Pancreas (tissue), 10 donors: Measurements from ENCODE around the gene WDFY4. TPM values are rescaled to one million over a fixed set of nuclear protein-coding genes. Genes with fewer than 3 reads are reported as not detected.

Experiments used
- ATAC-seq, 4 donors: fragments of 200-7000 bp; cut with Tn5 transposase; one replicate each; pipeline versions ENCODE4 v1.8.0 to v1.9.1; 2020; ENCODE audit warnings: mild to moderate bottlenecking in 4 of 4, moderate library complexity in 4 of 4
- DNase-seq, 6 donors: peaks; one replicate each; pipeline ENCODE4 v3.0.0-alpha.2; 2020
- FAIRE-seq: peaks from 2 replicates; lab custom pipeline; 2012; peaks lifted over from hg19 to GRCh38; lab: Jason Lieb, UNC
- H3K27ac ChIP-seq, 4 donors: fragments of 200-600 bp; sonication (generic); 1 replicate in 3 of 4; 2 replicates in 1 of 4; pipeline versions ENCODE4 v1.5.0 to v1.8.0; 2020
- H3K27me3 ChIP-seq, 4 donors: fragments of 200-600 bp; one replicate each; pipeline ENCODE4 v1.8.0; 2021
- H3K36me3 ChIP-seq, 3 donors: fragments of 200-600 bp; sonication (generic) in 1 of 3; one replicate each; pipeline versions ENCODE4 v1.5.0 to v1.8.0; 2020 to 2021
- H3K4me1 ChIP-seq, 3 donors: fragments of 200-600 bp; one replicate each; pipeline ENCODE4 v1.8.0; 2021
- H3K4me3 ChIP-seq, 4 donors: fragments of 200-600 bp; sonication (generic) in 2 of 4; one replicate each; pipeline versions ENCODE4 v1.5.0 to v1.8.0; 2020 to 2021
- H3K9me3 ChIP-seq, 4 donors: fragments of 200-600 bp; one replicate each; pipeline ENCODE4 v1.8.0; 2021
- CTCF ChIP-seq, 4 donors: fragments of 200-600 bp; sonication (generic) in 3 of 4; IDR thresholded peaks; one replicate each; pipeline versions ENCODE4 v1.5.0 to v1.8.0; 2021; ENCODE audit warnings: antibody characterized with exemption in 4 of 4
- WGBS, 2 donors: extraction: QIAGEN DNeasy Blood & Tissue Kit; methylation state at CpG; one replicate each; pipeline ENCODE4 v1.1.7; 2013; 5-methylcytosine and 5-hydroxymethylcytosine counted together
- intact Hi-C, 3 donors: fragments of 100-400 bp; cut with DNase I; formaldehyde crosslinking; loops; one replicate each; pipeline versions ENCODE4 v1.11.1 to v1.14.2; 2022
- polyA plus RNA-seq, 2 donors: library from polyadenylated mRNA; stranded (reverse); fragments of 200-250 nt; gene quantifications; one replicate each; pipeline ENCODE4 v1.2.3, GENCODE V29; 2013
- total RNA-seq, 6 donors: library from RNA; stranded (reverse); fragmentation: NEBNext Ultra II Directional in 4 of 6; extraction: Animal tissue kit (Norgen Biotek cat#: 25700) in 4 of 6; gene quantifications; one replicate each; pipeline versions ENCODE4 v1.2.1 to v1.2.4, GENCODE V29; 2021 to 2023
- donor health status: healthy with polysubstance abuse.
- donor health status: DM: no; HTN: no; CAD: no; lungs with moderate emphysema.
- donor health status: DM: no; HTN: no; CAD: no.
- donor health status: control.
- donor health status: control.
- donor health status: Bipolar disorder and iron deficiency.
- donor health status: DM: yes; HTN: yes; CAD: no.
- donor health status: DM: no; HTN: no; CAD: no.
- donor health status: DM: no; HTN: no; CAD: no.
- donor health status: DM: yes; HTN: yes; CAD: no.

WDFY4 gene
- total and polyA plus RNA-seq, 8 donors: 0.14 to 8.4 (median 0.72) TPM

- FAIRE-seq (no peak), DNase-seq (no peak), ATAC-seq (no peak)
- TF ChIP-seq CTCF (IDR thresholded peaks at IDR 0.05): no peak
- Histone ChIP-seq H3K27me3 (no peaks in the 10 kb centered on the region), H3K36me3 (no peaks in the 10 kb centered on the region), H3K4me3 (no peak overlapping the region), H3K4me1 (no peaks in the 10 kb centered on the region), H3K27ac (no peak overlapping the region), H3K9me3 (no peaks in the 10 kb centered on the region)
- WGBS, 2 donors: 77 to 82% methylated on average over 6 of the region's 6 CpGs
- intact Hi-C loops: no loop called here
Observed at GRCh38 chr10:48894911-48895802, 210.5 kb downstream of the WDFY4 start.

GRCh38 chr10:48895803-48896195 is 211.1 kb downstream of the WDFY4 start:
- ATAC-seq: no peak

GRCh38 chr10:48896756-48897440 is 212.2 kb downstream of the WDFY4 start:
- no peak overlapping the region for H3K4me3 ChIP-seq
- no peaks in the 10 kb centered on the region for H3K36me3 ChIP-seq
- H3K27ac ChIP-seq: no peak overlapping the region
- no peaks in the 10 kb centered on the region for H3K9me3 ChIP-seq
- H3K27me3 ChIP-seq: no peaks in the 10 kb centered on the region
- intact Hi-C loops: no loop called here
- no peak for TF ChIP-seq CTCF (IDR thresholded peaks at IDR 0.05)
- FAIRE-seq (no peak), ATAC-seq (no peak), DNase-seq (no peak)
- WGBS, 2 donors: 73 to 74% methylated on average over 13 of the region's 13 CpGs
- no peaks in the 10 kb centered on the region for H3K4me1 ChIP-seq

More at GRCh38 chr10:48895803-48896195, 211.1 kb downstream of the WDFY4 start:
- Histone ChIP-seq H3K4me3 (no peak overlapping the region), H3K36me3 (no peaks in the 10 kb centered on the region), H3K27me3 (no peaks in the 10 kb centered on the region), H3K9me3 (no peaks in the 10 kb centered on the region), H3K4me1 (no peaks in the 10 kb centered on the region), H3K27ac (no peak overlapping the region)
- DNase-seq (no peak), FAIRE-seq (no peak)
- 48 to 58% methylated on average over 3 of the region's 3 CpGs for WGBS, 2 donors
- no peak for TF ChIP-seq CTCF (IDR thresholded peaks at IDR 0.05)
- intact Hi-C loops: no loop called here

GRCh38 chr10:48897441-48897790 is 212.7 kb downstream of the WDFY4 start:
- H3K27ac ChIP-seq: no peak overlapping the region
- H3K9me3 ChIP-seq: no peaks in the 10 kb centered on the region
- no peaks in the 10 kb centered on the region for H3K4me1 ChIP-seq
- intact Hi-C loops: no loop called here
- 92 to 94% methylated on average over 10 of the region's 10 CpGs for WGBS, 2 donors
- ATAC-seq: no peak
- TF ChIP-seq CTCF (IDR thresholded peaks at IDR 0.05): no peak
- FAIRE-seq: no peak
- DNase-seq: no peak
- no peak overlapping the region for H3K4me3 ChIP-seq
- H3K27me3 ChIP-seq: no peaks in the 10 kb centered on the region
- no peaks in the 10 kb centered on the region for H3K36me3 ChIP-seq
